ENCODE measurements around the gene PRDM16. TPM values are rescaled to one million over a fixed set of nuclear protein-coding genes. Genes with fewer than 3 reads are reported as not detected.

The PRDM16 gene
- total RNA-seq, 1 donor from 2014 or later, result not detected

DNA sequence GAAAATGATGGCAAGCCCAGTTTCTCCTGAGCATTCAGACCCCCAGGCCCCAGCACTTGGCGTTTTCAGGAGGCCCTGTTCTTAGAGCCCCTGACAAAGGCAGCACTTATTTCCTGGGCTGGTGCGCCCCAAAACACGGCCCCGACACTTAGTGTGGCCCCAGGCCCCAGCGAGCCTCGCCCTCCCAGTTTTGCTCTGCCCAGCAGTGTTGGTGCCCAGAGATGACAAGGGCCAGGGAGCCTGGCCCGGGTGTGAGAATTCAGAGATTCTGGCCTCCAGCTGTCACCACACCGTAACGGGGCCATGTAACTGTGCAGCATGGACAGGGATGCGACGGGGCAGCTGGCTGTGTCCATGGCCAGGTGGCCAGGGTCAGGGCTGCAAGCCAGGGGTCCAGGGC, 367.4 kb downstream of the PRDM16 start:
- no peak for DNase-seq (ENCODE audit: low read depth)

DNA sequence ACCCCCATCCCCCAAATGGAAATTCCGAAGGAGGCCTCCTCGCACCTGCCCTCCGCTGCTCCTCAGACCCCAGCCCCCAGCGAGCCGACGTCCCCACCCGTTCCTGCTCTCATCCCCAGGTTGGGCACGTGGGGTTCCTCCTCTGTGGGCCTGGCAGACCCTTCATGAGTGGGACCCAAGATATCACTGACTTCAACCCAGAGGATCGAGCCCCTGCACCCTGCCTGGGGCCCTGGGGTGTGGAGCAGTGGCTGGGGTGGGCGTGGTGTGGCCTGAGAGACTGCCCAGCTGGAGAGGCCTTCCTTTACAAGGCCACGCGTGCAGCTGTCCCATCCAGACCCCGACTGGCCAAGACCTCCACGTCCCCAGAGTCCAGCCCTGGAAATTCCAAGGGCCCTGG, 367.9 kb downstream of the PRDM16 start:
- no peak for DNase-seq (ENCODE audit: low read depth)

GRCh38 chr1:3438661-3439180, 369.7 kb downstream of the PRDM16 start:
- DNase-seq (ENCODE audit: low read depth), result no peak

GRCh38 chr1:3439346-3440299, 370.6 kb downstream of the PRDM16 start:
- no peak for DNase-seq (ENCODE audit: low read depth)

GRCh38 chr1:3440300-3440681, 371.3 kb downstream of the PRDM16 start:
- DNase-seq (ENCODE audit: low read depth), result no peak

DNA sequence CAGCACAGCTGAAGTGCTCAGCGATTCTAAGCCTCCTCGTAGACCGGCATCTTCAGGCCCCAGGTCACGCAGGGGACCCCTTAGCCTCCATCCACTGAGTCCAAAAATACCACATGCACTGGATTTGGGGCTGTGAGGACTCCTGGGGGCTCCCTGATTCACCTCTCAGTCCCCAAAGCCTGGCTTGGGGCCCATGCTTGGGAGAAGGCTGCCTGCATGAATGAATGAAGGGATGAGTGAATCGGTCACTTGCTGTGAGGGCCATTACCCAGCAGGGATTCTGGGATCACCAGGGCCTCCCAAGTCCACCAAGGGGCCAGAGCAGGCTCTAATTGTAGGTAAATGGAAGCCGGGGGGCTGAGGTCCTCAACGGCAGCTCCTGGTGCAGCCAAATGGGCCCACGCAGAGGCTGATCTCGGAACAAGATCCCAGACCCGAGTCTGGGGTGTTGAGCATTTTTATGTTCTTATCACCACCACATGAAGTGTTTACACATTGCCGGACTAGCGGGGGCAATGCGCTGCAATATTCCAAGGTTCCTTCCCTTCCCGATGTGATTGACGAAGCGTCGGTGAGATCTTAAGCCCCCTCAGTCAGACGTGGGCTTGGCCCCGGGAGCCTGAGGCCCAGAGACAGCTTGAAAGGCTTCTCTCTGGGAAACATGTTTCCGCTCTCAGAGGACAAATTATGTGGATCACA, 371.9 kb downstream of the PRDM16 start:
- no peak for DNase-seq (ENCODE audit: low read depth)

DNA sequence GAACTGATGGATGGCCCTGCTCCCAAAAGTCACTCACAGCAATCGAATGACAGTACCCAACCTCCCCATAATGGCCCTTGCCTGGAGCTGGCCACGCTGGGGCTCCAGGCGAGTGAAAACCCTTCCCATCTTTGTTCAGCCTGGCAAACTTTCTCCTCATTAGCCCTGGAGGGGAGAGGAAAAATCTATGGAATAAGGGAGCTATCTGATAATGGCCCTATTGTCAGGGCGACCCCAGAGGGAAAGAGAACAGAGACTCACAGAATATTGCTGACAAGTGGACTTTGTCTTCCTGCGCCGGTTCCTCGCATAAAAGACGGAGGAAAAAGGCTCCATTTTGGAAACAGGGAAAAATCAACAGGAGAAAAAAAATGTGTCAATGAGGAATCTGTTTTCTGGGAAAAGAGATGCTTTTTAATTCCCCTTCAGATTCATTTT, 372.4 kb downstream of the PRDM16 start:
- no peak for DNase-seq (ENCODE audit: low read depth)

- DNase-seq (ENCODE audit: low read depth), result no peak
These were observed 372.9 kb downstream of the PRDM16 start for GRCh38 chr1:3441880-3442279.

GRCh38 chr1:3442331-3442730, 373.3 kb downstream of the PRDM16 start:
- no peak for DNase-seq (ENCODE audit: low read depth)

DNA sequence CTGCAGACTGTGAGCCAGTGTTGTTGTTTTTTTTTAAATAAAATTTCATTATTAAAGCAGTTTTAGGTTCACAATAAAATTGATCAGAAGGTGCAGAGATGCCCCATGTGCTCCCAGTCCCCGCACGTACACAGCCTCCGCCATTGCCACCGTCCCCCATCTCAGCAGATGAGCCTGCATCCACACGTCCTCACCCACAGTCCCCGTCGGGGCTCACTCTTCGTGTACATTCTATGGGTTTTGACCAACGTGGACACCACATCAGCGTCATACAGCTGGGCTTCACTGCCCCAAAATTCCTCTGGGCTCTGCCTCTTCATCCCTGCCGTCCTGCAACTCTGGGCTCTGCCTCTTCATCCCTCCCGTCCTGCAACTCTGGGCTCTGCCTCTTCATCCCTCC, 373.9 kb downstream of the PRDM16 start:
- no peak for DNase-seq (ENCODE audit: low read depth)

DNA sequence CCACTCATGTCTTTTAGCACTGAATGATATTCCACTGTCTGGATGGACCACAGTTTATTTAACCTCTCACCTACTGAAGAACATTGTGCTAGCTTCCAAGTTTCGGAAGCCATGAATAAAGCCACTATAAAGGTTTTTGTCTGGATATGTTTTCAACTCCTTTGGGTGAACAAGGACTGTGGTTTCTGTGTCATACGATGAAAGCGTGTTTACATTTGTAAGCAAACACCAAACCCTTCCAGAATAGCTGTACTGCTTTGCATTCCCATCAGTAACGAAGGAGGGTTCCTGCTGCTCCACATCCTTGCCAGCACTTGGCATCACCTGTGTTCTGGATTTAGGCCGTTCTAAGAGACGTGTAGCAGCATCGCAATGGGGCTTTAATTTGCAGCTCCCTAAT, 374.8 kb downstream of the PRDM16 start:
- no peak for DNase-seq (ENCODE audit: low read depth)

- no peak for DNase-seq (ENCODE audit: low read depth)
These were observed 375.3 kb downstream of the PRDM16 start for GRCh38 chr1:3444298-3444697.

DNA sequence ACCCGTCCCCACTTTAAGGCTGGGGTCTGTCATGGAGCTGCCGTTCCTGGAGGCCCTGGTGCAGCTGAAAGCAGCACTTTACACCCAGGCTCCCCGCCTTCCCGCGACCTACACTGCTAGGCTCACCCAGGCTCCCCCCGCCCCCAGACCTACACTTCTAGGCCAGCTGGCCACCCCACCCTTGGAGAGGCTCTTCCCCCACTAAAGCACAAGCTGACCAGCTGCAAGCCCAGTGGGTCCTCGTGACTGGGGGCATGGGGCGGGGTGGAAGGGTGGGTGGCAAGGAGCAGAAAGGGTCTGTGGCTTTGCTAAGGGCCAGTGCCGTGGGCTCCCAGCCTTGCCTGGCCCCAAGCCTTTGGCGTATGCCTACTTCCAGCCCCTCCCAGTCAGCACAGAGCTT, 375.7 kb downstream of the PRDM16 start:
- DNase-seq (ENCODE audit: low read depth), result no peak

- DNase-seq (ENCODE audit: low read depth), result no peak
These were observed 381.3 kb downstream of the PRDM16 start for GRCh38 chr1:3450202-3450863.

- no peak for DNase-seq (ENCODE audit: low read depth)
These were observed 382.0 kb downstream of the PRDM16 start for GRCh38 chr1:3450983-3451382.

DNA sequence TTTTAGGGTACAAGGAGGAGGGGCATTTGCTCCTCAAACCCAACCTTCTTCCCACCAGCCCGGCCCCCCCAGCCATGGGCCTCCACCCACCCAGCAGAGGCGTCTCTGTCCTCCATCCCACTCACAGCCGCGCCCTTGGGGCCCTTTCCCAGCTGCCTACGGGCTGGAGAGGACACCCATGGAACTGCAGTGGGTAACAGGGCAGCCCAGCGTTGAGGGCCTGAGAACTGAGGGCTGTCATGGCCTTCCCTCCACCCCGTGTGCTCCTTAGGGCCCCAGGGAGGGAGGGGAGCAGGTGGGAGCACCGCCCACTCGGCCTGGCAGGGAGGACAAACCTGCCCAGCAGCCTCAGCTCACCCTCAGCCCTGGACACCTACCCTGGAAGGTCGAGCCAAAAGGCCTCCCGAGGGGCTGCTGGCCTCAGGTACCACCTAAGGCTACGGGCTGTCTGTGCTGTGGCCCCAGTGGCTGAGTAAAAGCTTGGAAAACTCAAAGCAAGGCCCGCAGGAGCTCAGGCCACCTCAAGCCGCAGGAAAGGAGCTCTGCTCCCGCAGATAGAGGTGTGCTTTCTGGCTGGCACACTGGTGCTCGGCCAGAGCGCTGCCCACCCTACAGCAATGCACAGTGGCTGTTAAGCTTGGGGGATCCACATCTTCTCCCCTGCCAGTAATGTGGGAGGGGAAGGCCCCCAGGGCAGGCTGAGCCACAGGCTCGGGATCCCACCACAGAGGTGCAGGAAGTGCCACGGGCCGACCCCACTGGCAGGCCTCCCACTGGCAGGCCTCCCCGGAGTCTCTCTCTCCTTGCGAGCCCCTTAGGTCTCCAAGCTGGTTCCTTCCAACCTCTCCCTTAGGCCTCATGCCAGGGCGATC, 383.2 kb downstream of the PRDM16 start:
- no peak for DNase-seq (ENCODE audit: low read depth)

- DNase-seq (ENCODE audit: low read depth), result no peak
These were observed 383.8 kb downstream of the PRDM16 start for GRCh38 chr1:3452866-3453175.

- DNase-seq (ENCODE audit: low read depth), result peak; percentile 59
These were observed 384.3 kb downstream of the PRDM16 start for GRCh38 chr1:3453203-3453761.

- DNase-seq (ENCODE audit: low read depth), result peak; percentile 7
These were observed 385.1 kb downstream of the PRDM16 start, which contains the start of gene ARHGEF16 for GRCh38 chr1:3453891-3454810. Gene ARHGEF16 (plus strand): TSS chr1:3454665. CDS start chr1:3463085, 8,420 bp downstream.
